ENCODE results near the gene GPR135. TPM values are rescaled to one million over a fixed set of nuclear protein-coding genes. Genes with fewer than 3 reads are reported as not detected.

Gene GPR135
- total RNA-seq, 1 donor from 2014 or later = 4.7 TPM

DNA sequence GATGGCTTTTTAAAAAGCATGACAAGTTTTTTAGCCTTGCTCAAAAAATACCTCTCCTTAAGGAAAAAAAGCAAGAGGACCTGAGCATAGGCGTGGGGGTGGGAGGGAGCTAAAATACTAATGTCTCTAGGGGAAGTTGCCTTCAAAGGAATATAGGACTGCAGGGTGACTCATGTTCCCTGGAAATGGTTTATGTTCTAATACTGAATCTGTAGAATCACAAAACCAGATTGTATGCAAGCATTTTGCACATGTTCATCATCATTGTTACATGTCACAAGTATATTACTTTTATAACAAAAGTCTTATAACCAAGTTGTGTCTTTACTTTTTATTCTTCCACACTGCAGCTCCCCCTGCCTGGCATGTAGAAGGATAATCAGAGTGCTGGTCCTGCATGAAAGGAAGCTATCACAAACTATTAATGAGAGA, 36.6 kb downstream of the GPR135 start:
- Histone ChIP-seq H3K9me3 (no peaks in the 10 kb centered on the region), H3K27ac (peak overlapping the region; percentile 56), H3K27me3 (no peaks in the 10 kb centered on the region), H3K4me3 (no peak overlapping the region), H3K36me3 (no peaks in the 10 kb centered on the region), H3K4me1 (peaks cover 0 to 30% of the 10 kb centered on the region in 2 donors)
- TF ChIP-seq, protein P1, sequence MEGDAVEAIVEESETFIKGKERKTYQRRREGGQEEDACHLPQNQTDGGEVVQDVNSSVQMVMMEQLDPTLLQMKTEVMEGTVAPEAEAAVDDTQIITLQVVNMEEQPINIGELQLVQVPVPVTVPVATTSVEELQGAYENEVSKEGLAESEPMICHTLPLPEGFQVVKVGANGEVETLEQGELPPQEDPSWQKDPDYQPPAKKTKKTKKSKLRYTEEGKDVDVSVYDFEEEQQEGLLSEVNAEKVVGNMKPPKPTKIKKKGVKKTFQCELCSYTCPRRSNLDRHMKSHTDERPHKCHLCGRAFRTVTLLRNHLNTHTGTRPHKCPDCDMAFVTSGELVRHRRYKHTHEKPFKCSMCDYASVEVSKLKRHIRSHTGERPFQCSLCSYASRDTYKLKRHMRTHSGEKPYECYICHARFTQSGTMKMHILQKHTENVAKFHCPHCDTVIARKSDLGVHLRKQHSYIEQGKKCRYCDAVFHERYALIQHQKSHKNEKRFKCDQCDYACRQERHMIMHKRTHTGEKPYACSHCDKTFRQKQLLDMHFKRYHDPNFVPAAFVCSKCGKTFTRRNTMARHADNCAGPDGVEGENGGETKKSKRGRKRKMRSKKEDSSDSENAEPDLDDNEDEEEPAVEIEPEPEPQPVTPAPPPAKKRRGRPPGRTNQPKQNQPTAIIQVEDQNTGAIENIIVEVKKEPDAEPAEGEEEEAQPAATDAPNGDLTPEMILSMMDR (IDR thresholded peaks at IDR 0.05) = peak in 2 of 3 experiments; percentile 21 to 42
- no peak for DNase-seq (ENCODE audit: low spot score in 2 of 2)
- intact Hi-C loops (cut with DNase I) = loop anchor here (10.0 kb wide), 1 partner anchor 794 kb away; the partner anchor contains the start of gene DACT1

DNA sequence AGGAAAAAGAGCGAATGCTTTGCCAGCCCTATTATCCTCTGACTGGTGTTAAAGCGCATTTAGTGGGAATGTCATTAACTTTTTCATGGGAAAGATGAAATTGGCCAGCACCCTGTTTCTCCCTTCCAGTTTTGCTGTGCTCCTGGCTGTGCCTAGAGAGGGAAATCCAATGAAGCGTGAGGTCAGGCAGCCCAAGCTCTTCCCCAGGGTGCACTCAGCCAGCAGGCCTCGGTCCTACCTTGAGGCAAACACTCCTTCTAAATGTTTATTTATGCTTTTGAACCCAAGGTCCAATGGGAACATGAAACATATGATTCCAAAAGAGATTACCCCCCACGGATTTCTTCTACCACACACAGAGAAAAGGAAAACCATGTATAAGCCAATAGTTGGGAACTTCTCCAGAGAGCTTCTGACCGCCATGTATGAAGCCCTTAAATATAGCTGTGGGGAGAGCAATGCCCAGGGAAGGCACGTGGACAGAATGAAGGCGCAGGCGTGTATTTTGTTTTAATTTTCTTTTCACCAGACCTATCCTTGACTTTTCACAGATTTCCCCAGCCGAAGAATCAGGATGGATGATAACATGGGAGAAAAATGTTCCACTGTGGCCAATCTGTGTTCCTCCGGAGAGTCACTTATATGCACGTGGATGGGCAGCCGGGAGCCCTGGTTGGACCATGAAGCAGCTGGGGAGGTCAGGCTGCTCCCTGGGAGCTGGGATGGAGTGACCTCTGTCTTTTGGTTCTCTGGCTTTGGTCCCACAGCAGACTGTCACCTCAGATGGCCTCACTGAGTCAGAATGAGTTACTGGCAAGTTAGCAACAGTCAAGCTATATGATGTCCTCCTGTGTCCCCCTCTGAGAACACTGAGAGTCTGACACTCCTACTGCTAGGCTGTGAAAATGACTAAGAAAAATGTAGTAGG, 37.3 kb downstream of the GPR135 start:
- DNase-seq (ENCODE audit: low spot score in 2 of 2) = peak in 1 of 2 donors; percentile 85
- no peaks in the 10 kb centered on the region for H3K27me3 ChIP-seq
- no peak overlapping the region for H3K4me3 ChIP-seq
- intact Hi-C loops (cut with DNase I) = loop anchor here (10.0 kb wide), 1 partner anchor 793 kb away; the partner anchor contains the start of gene DACT1
- peaks cover 0 to 36% of the 10 kb centered on the region in 2 donors for H3K4me1 ChIP-seq
- peak overlapping the region; percentile 56 for H3K27ac ChIP-seq
- TF ChIP-seq, protein P1 (IDR thresholded peaks at IDR 0.05) = no peak
- H3K9me3 ChIP-seq = no peaks in the 10 kb centered on the region
- H3K36me3 ChIP-seq = no peaks in the 10 kb centered on the region

DNA sequence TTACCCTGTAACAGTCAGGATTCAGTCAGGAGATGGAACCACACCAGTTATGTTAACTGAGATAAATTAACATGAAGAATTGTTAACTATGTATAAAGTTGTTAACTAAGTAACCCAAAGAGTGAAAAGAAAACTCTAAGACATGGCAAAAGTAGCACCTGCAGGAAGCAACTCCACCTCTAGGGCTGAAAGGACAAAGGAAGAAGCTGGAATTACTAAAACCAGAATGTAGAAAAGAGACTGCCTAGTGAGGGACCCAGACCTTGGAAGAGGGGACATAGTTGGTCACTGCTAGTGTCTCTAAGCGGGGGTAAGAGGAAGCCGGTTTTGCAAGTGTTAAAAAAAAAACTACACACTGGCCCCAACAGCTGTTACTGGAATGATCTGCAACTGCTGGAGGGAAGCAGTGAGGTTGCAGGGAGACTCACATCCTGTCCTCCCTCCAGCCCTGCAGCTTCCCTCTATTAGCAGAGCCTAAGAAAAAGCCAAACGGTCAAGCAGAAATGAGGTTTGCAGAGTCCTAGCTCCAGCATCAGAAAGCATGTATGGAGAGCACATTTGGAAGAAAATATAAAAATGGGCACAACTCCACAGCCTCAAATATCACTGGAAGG, 39.8 kb downstream of the GPR135 start:
- TF ChIP-seq, protein P1 (IDR thresholded peaks at IDR 0.05) = no peak
- intact Hi-C loops (cut with DNase I) = loop anchor here (10.0 kb wide), 1 partner anchor 791 kb away; the partner anchor contains the start of gene DACT1
- Histone ChIP-seq H3K4me1 (peaks cover 3 to 45% of the 10 kb centered on the region in 2 donors), H3K36me3 (no peaks in the 10 kb centered on the region), H3K4me3 (no peak overlapping the region), H3K27me3 (no peaks in the 10 kb centered on the region), H3K9me3 (no peaks in the 10 kb centered on the region), H3K27ac (peak overlapping the region in 1 of 2 donors; percentile 4)
- DNase-seq (ENCODE audit: low spot score in 2 of 2) = no peak

DNA sequence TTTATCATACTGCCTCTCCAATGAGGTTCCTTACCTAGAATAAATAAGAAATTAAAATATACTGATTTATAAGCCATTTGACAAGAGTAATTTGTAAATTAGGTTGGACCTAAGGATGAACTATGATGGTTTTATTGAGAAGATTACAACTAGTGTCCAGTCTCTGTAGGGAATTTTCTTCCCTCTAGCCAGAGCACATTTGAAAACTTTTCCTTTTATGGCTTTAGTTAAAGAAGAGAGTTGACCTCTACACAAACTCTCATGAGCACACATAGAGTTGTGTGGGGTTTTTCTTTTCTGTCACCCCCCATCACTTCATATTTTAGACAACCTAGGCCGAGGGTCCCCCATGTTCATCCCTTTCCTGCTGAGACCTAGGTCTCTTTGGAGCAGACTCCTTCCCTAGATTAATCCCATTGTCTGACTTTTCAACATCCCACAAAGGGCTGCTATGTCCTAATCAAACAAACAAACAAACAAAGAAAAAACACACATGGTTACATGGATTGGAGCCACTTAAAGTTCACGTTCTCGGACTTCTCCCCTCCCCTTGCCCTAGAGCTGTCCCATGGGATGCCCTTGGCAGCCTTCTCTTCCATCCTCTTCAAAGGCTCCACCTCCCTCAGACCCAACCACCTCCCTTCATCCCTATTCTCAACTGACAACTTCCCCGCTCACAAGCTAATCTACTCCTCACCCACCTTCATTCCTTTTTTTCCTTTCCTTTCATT, 40.7 kb downstream of the GPR135 start:
- Histone ChIP-seq H3K9me3 (no peaks in the 10 kb centered on the region), H3K36me3 (no peaks in the 10 kb centered on the region), H3K4me3 (no peak overlapping the region), H3K4me1 (peaks cover 3 to 46% of the 10 kb centered on the region in 2 donors), H3K27ac (peak overlapping the region in 1 of 2 donors; percentile 40), H3K27me3 (no peaks in the 10 kb centered on the region)
- TF ChIP-seq, protein P1 (IDR thresholded peaks at IDR 0.05) = no peak
- intact Hi-C loops (cut with DNase I) = loop anchor here (5.0 to 10.0 kb wide), 4 partner anchors 62 to 790 kb away; partner anchors contain the start of gene DACT1
- no peak for DNase-seq (ENCODE audit: low spot score in 2 of 2)

Data from ascending aorta (tissue), 2 donors.